Left ventricle myocardium superior (tissue), 1 donor: ENCODE results near the gene CACNA2D1. TPM values are rescaled to one million over a fixed set of nuclear protein-coding genes. Genes with fewer than 3 reads are reported as not detected.
"Not testable (repeated sequence)": the region's sequence is repeated elsewhere in the genome, so short reads cannot be mapped to it uniquely, and the experiment has no call there.

ENCODE experiments used
- ATAC-seq: fragments of 200-7000 bp; cut with Tn5 transposase; one replicate; pipeline ENCODE4 v1.9.1; 2020; ENCODE audit warnings: mild to moderate bottlenecking, moderate library complexity
- DNase-seq: peaks from one replicate; pipeline ENCODE4 v3.0.0-alpha.2; 2020
- intact Hi-C: fragments of 100-400 bp; cut with micrococcal nuclease; formaldehyde crosslinking; loops from one replicate; pipeline ENCODE4 v1.11.0; 2022
- total RNA-seq: library from RNA; stranded (reverse); fragmentation: NEBNext Ultra II Directional; extraction: Animal tissue kit (Norgen Biotek cat#: 25700); gene quantifications from one replicate; pipeline ENCODE4 v1.2.1, GENCODE V29; 2021
- donor health status: DM: no; HTN: yes; CAD: no; lungs with severe emphysema.

Gene CACNA2D1
- total RNA-seq, 1 donor from 2014 or later, result 48.1 TPM

GRCh38 chr7:82441669-82442478 is 1.7 kb downstream of the CACNA2D1 start:
- DNase-seq (no peak), ATAC-seq (no peak)
- intact Hi-C loops, result loop anchor here (10.0 kb wide), 1 partner anchor 207 kb away; no protein-coding TSS in a partner anchor

- DNase-seq (no peak), ATAC-seq (no peak)
- intact Hi-C loops, result no loop called here
Observed at GRCh38 chr7:82438521-82438920, 5.1 kb downstream of the CACNA2D1 start.

- ATAC-seq (no peak), DNase-seq (no peak)
- intact Hi-C loops, result no loop called here
Observed at GRCh38 chr7:82435769-82436168, 7.8 kb downstream of the CACNA2D1 start.

- DNase-seq (no peak), ATAC-seq (no peak)
- intact Hi-C loops, result no loop called here
Observed at GRCh38 chr7:82434275-82435022, 9.1 kb downstream of the CACNA2D1 start.

- ATAC-seq, result no peak
- DNase-seq, result no peak
- intact Hi-C loops, result no loop called here
Observed at GRCh38 chr7:82433507-82433906, 10.1 kb downstream of the CACNA2D1 start.

GRCh38 chr7:82432743-82433142 is 10.8 kb downstream of the CACNA2D1 start:
- intact Hi-C loops, ATAC-seq, DNase-seq: not testable (repeated sequence)

- intact Hi-C loops, result no loop called here
- DNase-seq (no peak), ATAC-seq (no peak)
Observed at GRCh38 chr7:82430500-82431465, 12.8 kb downstream of the CACNA2D1 start.

- ATAC-seq (no peak), DNase-seq (no peak)
- intact Hi-C loops, result no loop called here
Observed at GRCh38 chr7:82429408-82429807, 14.2 kb downstream of the CACNA2D1 start.

- ATAC-seq (no peak), DNase-seq (no peak)
- intact Hi-C loops, result no loop called here
Observed at GRCh38 chr7:82428186-82428961, 15.2 kb downstream of the CACNA2D1 start.

GRCh38 chr7:82423446-82423845 is 20.1 kb downstream of the CACNA2D1 start:
- intact Hi-C loops, result no loop called here
- DNase-seq (no peak), ATAC-seq (peak; percentile 18)

- intact Hi-C loops, result no loop called here
- peak; percentile 78 for DNase-seq
- peak; percentile 78 for ATAC-seq
Observed at GRCh38 chr7:82419200-82419599, 24.4 kb downstream of the CACNA2D1 start.

GRCh38 chr7:82417898-82418297 is 25.7 kb downstream of the CACNA2D1 start:
- intact Hi-C loops, result no loop called here
- ATAC-seq, result no peak
- DNase-seq, result no peak

- ATAC-seq (peak; percentile 42), DNase-seq (no peak)
- intact Hi-C loops, result no loop called here
Observed at GRCh38 chr7:82416402-82416801, 27.2 kb downstream of the CACNA2D1 start.

GRCh38 chr7:82414389-82414788 is 29.2 kb downstream of the CACNA2D1 start:
- DNase-seq, result no peak
- intact Hi-C loops, result loop anchor here (2.0 kb wide), 1 partner anchor 42 kb away; no protein-coding TSS in a partner anchor
- ATAC-seq, result no peak

GRCh38 chr7:82413237-82413636 is 30.3 kb downstream of the CACNA2D1 start:
- intact Hi-C loops, result no loop called here
- DNase-seq (no peak), ATAC-seq (peak; percentile 50)

GRCh38 chr7:82411732-82412131 is 31.8 kb downstream of the CACNA2D1 start:
- DNase-seq (no peak), ATAC-seq (no peak)
- intact Hi-C loops, result no loop called here

GRCh38 chr7:82410461-82410860 is 33.1 kb downstream of the CACNA2D1 start:
- intact Hi-C loops, result no loop called here
- DNase-seq, result peak; percentile 65
- ATAC-seq, result peak; percentile 96

GRCh38 chr7:82406937-82407336 is 36.6 kb downstream of the CACNA2D1 start:
- intact Hi-C loops, result no loop called here
- DNase-seq (no peak), ATAC-seq (no peak)

GRCh38 chr7:82405301-82405700 is 38.3 kb downstream of the CACNA2D1 start:
- ATAC-seq (no peak), DNase-seq (no peak)
- intact Hi-C loops, result no loop called here
